SK-N-SH treated with all-trans-retinoic acid at 6 μM for 48 hours (cell line): ENCODE measurements around the gene SH2D1B.

ENCODE experiments used
- ATAC-seq: fragments of 200-7000 bp; cut with Tn5 transposase; 3 replicates; pipeline ENCODE4 v1.9.1; 2020; ENCODE audit warnings: mild to moderate bottlenecking, moderate library complexity
- ARNTL ChIP-seq: fragments of 450-650 bp; formaldehyde crosslinking; IDR thresholded peaks from 2 replicates; pipeline ENCODE4 v1.5.0; 2020; ENCODE audit warnings: low read depth, mild to moderate bottlenecking, moderate library complexity, borderline replicate concordance
- BACH2 ChIP-seq: fragments of 250-450 bp; sonication (Bioruptor Pico); IDR thresholded peaks from 2 replicates; pipeline ENCODE4 v1.9.0; 2021; ENCODE audit warnings: mild to moderate bottlenecking, borderline replicate concordance
- CSDC2 ChIP-seq: fragments of 250-450 bp; sonication (Bioruptor Pico); IDR thresholded peaks from 2 replicates; pipeline ENCODE4 v1.5.0; 2020; ENCODE audit warnings: mild to moderate bottlenecking, moderate library complexity
- ESRRG ChIP-seq: fragments of 250-450 bp; sonication (Bioruptor Pico); IDR thresholded peaks from 2 replicates; pipeline ENCODE4 v1.6.1; 2021; ENCODE audit warnings: mild to moderate bottlenecking
- GLIS3 ChIP-seq: fragments of 250-450 bp; sonication (Bioruptor Pico); IDR thresholded peaks from 2 replicates; pipeline ENCODE4 v1.5.0; 2020; ENCODE audit warnings: mild to moderate bottlenecking, moderate library complexity
- ISL1 ChIP-seq: fragments of 250-450 bp; sonication (Bioruptor Pico); IDR thresholded peaks from 2 replicates; pipeline ENCODE4 v2.1.2; 2022; ENCODE audit warnings: mild to moderate bottlenecking, moderate library complexity
- OSR1 ChIP-seq: fragments of 250-450 bp; sonication (Bioruptor Pico); IDR thresholded peaks from 2 replicates; pipeline ENCODE4 v1.8.0; 2022; ENCODE audit warnings: moderate library complexity, mild to moderate bottlenecking, inconsistent platforms
- PATZ1 ChIP-seq: fragments of 250-450 bp; sonication (Bioruptor Pico); IDR thresholded peaks from 2 replicates; pipeline ENCODE4 v1.8.0; 2020; ENCODE audit warnings: mild to moderate bottlenecking, moderate library complexity, borderline replicate concordance
- PPARA ChIP-seq: fragments of 250-450 bp; sonication (Bioruptor Pico); IDR thresholded peaks from 2 replicates; pipeline ENCODE4 v1.5.0; 2020; ENCODE audit warnings: mild to moderate bottlenecking, borderline replicate concordance
- SNAI2 ChIP-seq: fragments of 250-450 bp; sonication (Bioruptor Pico); IDR thresholded peaks from 2 replicates; pipeline ENCODE4 v1.5.0; 2020; ENCODE audit warnings: mild to moderate bottlenecking, moderate library complexity
- TCF4 ChIP-seq: fragments of 250-450 bp; sonication (Bioruptor Pico); IDR thresholded peaks from 2 replicates; pipeline ENCODE4 v1.8.0; 2021; ENCODE audit warnings: mild to moderate bottlenecking, moderate library complexity, borderline replicate concordance
- TSHZ2 ChIP-seq: fragments of 250-450 bp; sonication (Bioruptor Pico); IDR thresholded peaks from 2 replicates; pipeline ENCODE4 v1.5.0; 2020; ENCODE audit warnings: mild to moderate bottlenecking, moderate library complexity
- ZC3H10 ChIP-seq: fragments of 250-450 bp; sonication (Bioruptor Pico); IDR thresholded peaks from 2 replicates; pipeline ENCODE4 v1.5.1; 2021; ENCODE audit warnings: mild to moderate bottlenecking, moderate library complexity
- ZFP3 ChIP-seq: fragments of 250-450 bp; sonication (Bioruptor Pico); IDR thresholded peaks from 2 replicates; pipeline ENCODE4 v1.5.0; 2020; ENCODE audit warnings: mild to moderate bottlenecking, moderate library complexity
- ZFP30 ChIP-seq: fragments of 450-650 bp; formaldehyde crosslinking; IDR thresholded peaks from 2 replicates; pipeline ENCODE4 v1.5.0; 2022; ENCODE audit warnings: mild to moderate bottlenecking, moderate library complexity
- ZNF565 ChIP-seq: fragments of 450-650 bp; formaldehyde crosslinking; conservative IDR thresholded peaks from 2 replicates; pipeline ENCODE4 v1.5.0; 2020; ENCODE audit warnings: low read depth, mild to moderate bottlenecking, moderate library complexity
- ZNF70 ChIP-seq: fragments of 450-650 bp; formaldehyde crosslinking; IDR thresholded peaks from 2 replicates; pipeline ENCODE4 v1.5.0; 2020; ENCODE audit warnings: mild to moderate bottlenecking, moderate library complexity
- ZNF8 ChIP-seq: fragments of 450-650 bp; formaldehyde crosslinking; IDR thresholded peaks from 2 replicates; pipeline ENCODE4 v1.5.0; 2020; ENCODE audit warnings: mild to moderate bottlenecking, moderate library complexity
- TF ChIP-seq, protein P1 (sequence below): fragments of 250-450 bp; sonication (Bioruptor Pico); IDR thresholded peaks from 2 replicates; pipeline ENCODE4 v1.5.1; 2020; ENCODE audit warnings: low read depth, mild to moderate bottlenecking, moderate library complexity
- TF ChIP-seq, protein P2 (sequence below): fragments of 250-450 bp; sonication (Bioruptor Pico); IDR thresholded peaks from 2 replicates; pipeline ENCODE4 v1.8.0; 2021; ENCODE audit warnings: low read depth, mild to moderate bottlenecking, moderate library complexity, borderline replicate concordance
- TF ChIP-seq, protein P3 (sequence below): fragments of 250-450 bp; sonication (Bioruptor Pico); IDR thresholded peaks from 2 replicates; pipeline ENCODE4 v1.5.1; 2021; ENCODE audit warnings: mild to moderate bottlenecking, moderate library complexity

The SH2D1B gene

GRCh38 chr1:162367073-162367472 is 44.9 kb downstream of the SH2D1B start (continued):
- no peak for TF ChIP-seq TSHZ2 (CRISPR knock-in tag)
- no peak for TF ChIP-seq CSDC2

- ATAC-seq = no peak; the same call in 2 of the 3 replicates
- no peak for TF ChIP-seq ZNF70 (CRISPR knock-in tag)
- no peak for TF ChIP-seq ZFP3 (CRISPR knock-in tag)
- TF ChIP-seq, protein P1, sequence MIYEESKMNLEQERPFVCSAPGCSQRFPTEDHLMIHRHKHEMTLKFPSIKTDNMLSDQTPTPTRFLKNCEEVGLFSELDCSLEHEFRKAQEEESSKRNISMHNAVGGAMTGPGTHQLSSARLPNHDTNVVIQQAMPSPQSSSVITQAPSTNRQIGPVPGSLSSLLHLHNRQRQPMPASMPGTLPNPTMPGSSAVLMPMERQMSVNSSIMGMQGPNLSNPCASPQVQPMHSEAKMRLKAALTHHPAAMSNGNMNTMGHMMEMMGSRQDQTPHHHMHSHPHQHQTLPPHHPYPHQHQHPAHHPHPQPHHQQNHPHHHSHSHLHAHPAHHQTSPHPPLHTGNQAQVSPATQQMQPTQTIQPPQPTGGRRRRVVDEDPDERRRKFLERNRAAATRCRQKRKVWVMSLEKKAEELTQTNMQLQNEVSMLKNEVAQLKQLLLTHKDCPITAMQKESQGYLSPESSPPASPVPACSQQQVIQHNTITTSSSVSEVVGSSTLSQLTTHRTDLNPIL (CRISPR knock-in tag) = no peak
- no peak for TF ChIP-seq BACH2 (CRISPR knock-in tag)
- no peak for TF ChIP-seq SNAI2 (CRISPR knock-in tag)
- no peak for TF ChIP-seq CSDC2
- TF ChIP-seq ESRRG (CRISPR knock-in tag) = no peak
- TF ChIP-seq ZFP30 (CRISPR knock-in tag) = no peak
- TF ChIP-seq ZNF8 (CRISPR knock-in tag) = no peak
- no peak for TF ChIP-seq PPARA (CRISPR knock-in tag)
- no peak for TF ChIP-seq ZC3H10
- no peak for TF ChIP-seq TCF4
- no peak for TF ChIP-seq GLIS3 (CRISPR knock-in tag)
- no peak for TF ChIP-seq OSR1 (CRISPR knock-in tag)
- TF ChIP-seq ISL1 (CRISPR knock-in tag) = no peak
- no peak for TF ChIP-seq ZNF565 (CRISPR knock-in tag)
- TF ChIP-seq ARNTL = no peak
- TF ChIP-seq, protein P2, sequence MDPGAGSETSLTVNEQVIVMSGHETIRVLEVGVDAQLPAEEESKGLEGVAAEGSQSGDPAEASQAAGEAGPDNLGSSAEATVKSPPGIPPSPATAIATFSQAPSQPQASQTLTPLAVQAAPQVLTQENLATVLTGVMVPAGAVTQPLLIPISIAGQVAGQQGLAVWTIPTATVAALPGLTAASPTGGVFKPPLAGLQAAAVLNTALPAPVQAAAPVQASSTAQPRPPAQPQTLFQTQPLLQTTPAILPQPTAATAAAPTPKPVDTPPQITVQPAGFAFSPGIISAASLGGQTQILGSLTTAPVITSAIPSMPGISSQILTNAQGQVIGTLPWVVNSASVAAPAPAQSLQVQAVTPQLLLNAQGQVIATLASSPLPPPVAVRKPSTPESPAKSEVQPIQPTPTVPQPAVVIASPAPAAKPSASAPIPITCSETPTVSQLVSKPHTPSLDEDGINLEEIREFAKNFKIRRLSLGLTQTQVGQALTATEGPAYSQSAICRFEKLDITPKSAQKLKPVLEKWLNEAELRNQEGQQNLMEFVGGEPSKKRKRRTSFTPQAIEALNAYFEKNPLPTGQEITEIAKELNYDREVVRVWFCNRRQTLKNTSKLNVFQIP (CRISPR knock-in tag) = no peak
- TF ChIP-seq, protein P3, sequence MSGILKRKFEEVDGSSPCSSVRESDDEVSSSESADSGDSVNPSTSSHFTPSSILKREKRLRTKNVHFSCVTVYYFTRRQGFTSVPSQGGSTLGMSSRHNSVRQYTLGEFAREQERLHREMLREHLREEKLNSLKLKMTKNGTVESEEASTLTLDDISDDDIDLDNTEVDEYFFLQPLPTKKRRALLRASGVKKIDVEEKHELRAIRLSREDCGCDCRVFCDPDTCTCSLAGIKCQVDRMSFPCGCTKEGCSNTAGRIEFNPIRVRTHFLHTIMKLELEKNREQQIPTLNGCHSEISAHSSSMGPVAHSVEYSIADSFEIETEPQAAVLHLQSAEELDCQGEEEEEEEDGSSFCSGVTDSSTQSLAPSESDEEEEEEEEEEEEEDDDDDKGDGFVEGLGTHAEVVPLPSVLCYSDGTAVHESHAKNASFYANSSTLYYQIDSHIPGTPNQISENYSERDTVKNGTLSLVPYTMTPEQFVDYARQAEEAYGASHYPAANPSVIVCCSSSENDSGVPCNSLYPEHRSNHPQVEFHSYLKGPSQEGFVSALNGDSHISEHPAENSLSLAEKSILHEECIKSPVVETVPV = no peak
- no peak for TF ChIP-seq TSHZ2 (CRISPR knock-in tag)
Observed at GRCh38 chr1:162366671-162367070, 45.3 kb downstream of the SH2D1B start.

DNA sequence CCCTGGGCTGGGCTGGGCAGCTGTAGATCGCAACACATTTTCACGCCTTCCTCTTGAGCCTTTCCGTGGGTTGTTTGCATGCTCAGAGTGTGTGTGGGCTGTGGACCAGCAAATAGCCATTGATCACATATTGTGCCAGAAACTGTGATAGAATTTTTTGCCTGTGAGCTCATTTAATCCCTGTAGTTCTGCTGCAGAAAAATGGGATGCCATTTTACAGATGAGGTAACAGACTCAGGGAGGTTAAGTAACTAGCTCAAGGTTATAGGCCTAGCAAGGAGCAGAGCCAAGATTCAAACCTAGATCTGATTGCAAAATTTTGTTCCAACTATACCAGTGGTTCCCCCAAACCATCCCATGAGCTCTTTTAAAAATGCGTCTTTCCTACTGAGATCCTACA is 45.8 kb downstream of the SH2D1B start:
- ATAC-seq = no peak
- TF ChIP-seq, protein P3 = no peak
- TF ChIP-seq ZC3H10 (no peak), TSHZ2 (CRISPR knock-in tag) (no peak), TCF4 (no peak), CSDC2 (no peak), ZFP3 (CRISPR knock-in tag) (no peak), BACH2 (CRISPR knock-in tag) (no peak), PATZ1 (CRISPR knock-in tag) (no peak)
